GM18499 (cell line): ENCODE data around the gene ARHGEF16.

Source experiments
- ATAC-seq: cut with Tn5 transposase; IDR thresholded peaks from one replicate; pipeline ENCODE4 v1.9.1; 2021; ENCODE audit warnings: moderate number of reproducible peaks; ENCODE audit not compliant: insufficient read depth, unreplicated experiment

The ARHGEF16 gene

DNA sequence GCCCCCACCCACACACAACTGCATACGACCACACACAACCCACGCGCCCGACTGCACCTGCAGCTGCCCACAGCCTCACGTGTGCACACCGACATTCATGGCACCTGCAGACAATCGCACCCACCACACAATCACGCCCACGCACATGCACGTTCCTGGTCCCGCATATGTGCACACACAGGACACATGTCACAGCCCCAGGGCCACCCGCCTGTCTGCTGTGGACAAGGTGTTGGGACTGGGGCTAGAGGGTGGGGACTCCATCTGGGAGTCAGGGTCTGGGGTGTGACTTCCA lies 56.4 kb downstream of the ARHGEF16 start:
- no peak for ATAC-seq

GRCh38 chr1:3511306-3511705 lies 56.8 kb downstream of the ARHGEF16 start:
- no peak for ATAC-seq

DNA sequence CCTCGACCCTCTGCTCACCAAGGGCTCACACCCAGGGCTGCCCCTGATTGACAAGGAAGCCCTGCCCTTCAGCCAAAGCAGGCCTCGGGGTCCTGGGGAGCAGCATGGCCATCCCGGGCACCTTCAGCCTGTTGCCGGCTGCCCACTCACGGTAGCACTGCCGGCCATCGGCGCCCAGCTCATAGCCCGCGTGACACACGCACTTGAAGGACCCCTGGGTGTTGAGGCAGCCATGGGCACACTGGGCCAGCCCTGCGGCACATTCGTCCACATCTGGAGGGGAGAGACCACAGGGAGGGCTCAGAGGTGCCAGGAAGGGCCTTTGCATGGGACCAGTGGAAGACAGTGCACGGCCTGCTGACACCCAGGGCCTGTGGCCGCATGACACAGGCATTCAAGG lies 57.4 kb downstream of the ARHGEF16 start:
- ATAC-seq: no peak

GRCh38 chr1:3514404-3514803 lies 59.9 kb downstream of the ARHGEF16 start:
- no peak for ATAC-seq

GRCh38 chr1:3515272-3515671 lies 60.8 kb downstream of the ARHGEF16 start:
- ATAC-seq: no peak

- ATAC-seq: no peak
These were observed 61.5 kb downstream of the ARHGEF16 start for GRCh38 chr1:3515774-3516480.

DNA sequence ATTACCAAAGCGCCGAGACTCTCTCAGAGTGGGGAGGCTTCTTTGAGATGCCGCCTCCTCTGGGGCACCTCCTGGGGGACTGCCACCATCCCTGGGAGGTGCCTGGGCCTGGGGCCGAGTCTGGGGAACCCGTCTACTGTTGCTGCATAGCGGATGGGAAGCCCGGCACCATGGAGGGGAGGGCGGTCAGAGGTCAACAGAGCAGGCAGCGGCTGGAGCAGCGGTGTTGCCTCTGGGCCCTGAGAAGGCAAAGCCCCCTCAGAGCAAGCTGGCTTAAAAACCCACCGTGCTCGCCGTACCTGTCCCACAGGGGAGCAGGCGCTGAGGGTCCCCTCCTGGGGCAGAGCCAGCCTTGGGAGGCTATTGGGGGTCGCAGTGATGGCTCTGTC lies 62.0 kb downstream of the ARHGEF16 start:
- ATAC-seq: no peak

DNA sequence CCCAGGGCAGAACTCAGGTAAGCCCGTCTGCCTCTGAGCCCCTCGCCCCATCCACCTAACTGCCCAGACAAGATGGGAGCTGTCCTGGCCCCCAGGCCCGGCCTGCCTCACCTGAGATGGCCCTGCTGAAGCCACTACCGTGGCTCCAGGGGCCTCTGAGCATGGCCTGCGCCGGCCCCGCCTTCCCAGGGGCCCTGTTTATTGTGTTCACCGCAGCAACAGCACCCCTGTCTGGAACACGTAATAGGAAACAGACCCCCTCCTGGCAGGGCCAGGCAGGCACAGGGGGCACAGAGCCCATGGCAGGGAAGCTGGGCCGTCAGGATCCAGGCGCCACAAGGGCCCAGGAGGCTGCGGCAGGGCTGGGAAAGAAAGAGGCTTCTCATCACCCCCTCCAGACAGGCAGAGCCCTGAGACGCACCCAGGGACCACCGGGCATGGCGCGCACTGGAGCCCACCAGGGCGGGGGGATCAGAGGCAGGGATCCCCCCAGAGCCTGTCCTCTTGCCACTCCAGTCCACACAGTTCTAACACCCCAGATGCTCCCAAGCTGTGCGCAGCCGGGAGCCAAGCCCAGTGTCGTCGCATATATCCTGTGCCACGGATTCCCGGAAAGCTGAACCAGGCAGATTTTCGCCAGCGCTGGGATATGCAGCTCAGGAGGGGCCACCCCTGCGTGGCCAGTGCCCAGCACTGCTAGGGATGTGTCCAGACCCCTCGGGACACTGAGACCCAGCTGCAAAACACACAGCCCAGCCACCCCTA lies 62.6 kb downstream of the ARHGEF16 start:
- no peak for ATAC-seq

DNA sequence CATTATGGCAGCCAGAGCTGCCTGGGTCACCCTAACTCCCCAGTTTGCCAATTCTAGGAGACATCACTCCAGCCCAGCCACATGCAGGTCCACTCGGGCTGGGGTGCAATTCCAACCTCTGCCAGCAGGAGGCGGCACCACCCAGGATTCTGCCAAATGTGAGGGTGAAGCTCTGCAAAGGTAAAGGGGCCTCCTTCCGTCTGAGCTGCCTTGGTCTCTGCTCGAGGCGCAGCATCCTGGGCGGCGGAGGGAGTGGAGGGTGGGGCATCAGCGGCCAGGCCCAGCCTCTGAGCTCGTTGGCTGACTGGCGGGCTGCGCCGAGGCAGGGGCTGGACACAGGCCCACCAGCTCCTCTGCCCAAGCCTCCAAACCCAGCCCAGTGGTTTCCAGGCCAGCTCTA lies 63.8 kb downstream of the ARHGEF16 start:
- ATAC-seq: no peak

- ATAC-seq: no peak
These were observed 64.3 kb downstream of the ARHGEF16 start for GRCh38 chr1:3518756-3519155.

DNA sequence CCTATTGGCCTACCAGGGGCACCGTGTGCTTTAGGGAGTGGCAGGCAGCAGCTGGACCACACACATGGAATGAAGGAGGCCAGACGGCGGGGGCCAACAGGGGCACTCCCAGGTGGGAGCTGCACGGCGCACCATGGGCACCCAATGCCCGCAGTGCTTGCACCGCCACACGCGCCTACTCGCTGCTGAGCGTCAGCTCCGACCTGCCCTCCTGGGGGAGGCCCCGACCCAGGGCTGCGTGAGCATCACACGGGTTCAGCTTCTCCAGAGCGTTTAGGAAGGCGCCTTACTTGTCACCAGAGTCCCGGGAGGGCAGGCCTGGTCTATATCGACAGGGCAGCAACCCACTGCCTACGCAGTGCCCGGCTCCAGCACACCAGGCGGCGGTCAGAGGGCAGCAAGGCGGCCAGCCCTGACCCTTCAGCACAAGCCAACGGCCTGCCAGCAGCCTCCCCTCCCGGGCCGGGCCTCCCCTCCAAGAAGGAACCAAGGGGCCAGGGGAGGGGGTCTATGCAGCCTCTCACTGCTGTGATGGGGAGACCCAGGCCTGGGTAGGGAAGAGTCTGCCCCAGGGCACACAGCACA lies 64.9 kb downstream of the ARHGEF16 start:
- no peak for ATAC-seq

GRCh38 chr1:3520419-3521378 lies 66.2 kb downstream of the ARHGEF16 start:
- no peak for ATAC-seq

DNA sequence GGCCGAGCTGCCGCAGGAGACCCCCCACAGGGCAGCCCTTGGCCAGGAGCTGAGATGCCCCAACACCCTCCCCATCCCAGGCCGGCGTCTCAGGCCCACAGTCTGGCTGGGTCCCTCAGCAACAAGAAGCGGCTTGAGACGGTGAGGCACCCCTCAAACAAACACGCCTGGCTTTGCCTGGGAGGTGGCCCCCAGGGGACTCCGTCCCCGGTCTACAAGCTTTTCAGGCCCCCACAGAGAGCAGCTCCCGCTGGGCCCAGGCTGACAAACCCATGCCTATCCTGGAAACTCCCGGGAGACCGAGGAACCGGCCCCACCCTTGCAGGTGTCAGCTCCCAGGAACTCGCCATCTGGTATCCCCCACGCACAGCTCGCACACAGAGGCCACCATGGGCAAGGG lies 67.0 kb downstream of the ARHGEF16 start:
- no peak for ATAC-seq

- ATAC-seq: no peak
These were observed 67.6 kb downstream of the ARHGEF16 start for GRCh38 chr1:3522112-3522511.

DNA sequence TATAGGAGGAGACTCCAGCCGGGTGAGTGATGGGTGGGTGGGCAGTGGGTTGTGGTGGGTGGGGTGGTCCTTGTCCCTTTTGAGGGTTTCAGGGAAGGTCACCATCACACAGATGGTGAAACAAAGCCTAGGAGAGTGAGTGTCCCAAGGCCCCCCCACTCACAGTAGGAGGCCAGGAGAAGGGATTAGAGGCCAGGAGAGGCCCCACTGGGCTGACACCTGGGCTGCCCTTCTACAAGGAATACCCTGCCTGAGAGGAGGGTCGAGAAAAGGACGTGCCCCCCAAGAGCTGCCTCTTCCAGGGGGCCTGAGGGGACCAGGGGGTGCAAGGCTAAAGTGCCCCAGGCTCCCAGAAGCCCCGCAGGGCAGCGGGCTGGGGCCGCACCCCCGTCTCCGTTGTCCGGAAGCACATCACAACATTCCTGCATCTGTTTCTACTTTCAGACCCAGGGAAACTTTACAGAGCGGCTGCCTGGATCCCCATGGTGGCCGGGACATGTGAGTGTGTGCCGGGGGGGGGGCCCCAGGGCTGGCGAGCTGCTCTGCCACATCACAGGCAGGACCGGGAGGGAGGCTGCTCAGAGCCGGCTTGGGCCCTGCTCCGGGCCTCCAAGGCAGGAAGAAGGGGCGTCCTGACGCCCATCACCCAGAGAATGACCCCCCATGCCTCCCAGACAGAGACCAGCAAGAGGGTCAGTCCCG lies 68.2 kb downstream of the ARHGEF16 start:
- no peak for ATAC-seq

DNA sequence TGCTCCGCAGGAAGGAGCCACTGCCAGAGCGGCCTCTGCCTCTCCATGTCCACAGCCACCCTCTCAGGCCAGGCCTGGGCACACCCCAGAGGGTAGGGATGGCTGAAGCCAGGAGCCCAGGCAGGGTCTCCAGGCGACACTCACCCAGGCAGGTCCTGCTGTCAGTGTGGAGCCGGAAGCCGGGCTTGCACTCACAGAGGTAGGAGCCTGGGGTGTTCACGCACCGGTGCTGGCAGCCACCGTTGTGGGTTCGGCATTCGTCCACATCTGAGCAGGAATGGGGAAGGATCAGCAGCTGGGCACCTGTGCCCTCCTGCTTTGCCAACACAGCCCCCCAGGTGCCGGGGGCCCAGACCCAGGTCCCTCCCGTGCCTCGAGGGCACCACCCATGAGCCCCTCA lies 69.5 kb downstream of the ARHGEF16 start:
- no peak for ATAC-seq

DNA sequence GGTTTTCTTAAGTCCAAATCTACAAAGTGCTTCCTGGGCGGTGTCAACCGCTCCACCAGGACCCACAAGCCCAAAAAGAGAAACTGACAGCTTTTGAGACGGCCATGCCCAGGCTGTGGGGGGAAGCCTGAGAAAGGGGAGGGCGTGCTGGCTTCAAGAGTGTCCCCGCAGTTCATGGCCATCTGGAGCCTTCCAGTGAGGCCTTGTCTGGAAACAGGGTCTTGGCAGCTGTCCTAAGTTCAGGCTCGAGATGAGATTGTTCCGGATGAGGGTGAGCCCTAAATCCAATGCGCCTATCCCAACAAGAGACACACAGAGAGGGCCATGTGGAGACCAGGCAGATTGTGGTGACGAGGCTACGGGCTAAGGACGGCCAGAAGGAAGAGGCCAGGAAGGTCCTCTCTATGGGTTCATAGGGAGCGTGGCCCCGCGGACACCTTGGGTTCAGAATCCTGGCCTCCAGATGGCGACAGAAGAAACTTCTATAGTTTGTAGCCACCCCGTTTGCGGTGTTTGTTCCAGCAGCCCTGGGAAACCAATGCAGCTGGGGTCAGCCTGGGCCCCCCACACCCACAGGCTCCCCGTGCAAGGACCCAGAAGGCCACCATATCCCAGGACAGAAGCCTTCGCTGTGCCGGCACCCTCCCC lies 70.2 kb downstream of the ARHGEF16 start:
- ATAC-seq: no peak

DNA sequence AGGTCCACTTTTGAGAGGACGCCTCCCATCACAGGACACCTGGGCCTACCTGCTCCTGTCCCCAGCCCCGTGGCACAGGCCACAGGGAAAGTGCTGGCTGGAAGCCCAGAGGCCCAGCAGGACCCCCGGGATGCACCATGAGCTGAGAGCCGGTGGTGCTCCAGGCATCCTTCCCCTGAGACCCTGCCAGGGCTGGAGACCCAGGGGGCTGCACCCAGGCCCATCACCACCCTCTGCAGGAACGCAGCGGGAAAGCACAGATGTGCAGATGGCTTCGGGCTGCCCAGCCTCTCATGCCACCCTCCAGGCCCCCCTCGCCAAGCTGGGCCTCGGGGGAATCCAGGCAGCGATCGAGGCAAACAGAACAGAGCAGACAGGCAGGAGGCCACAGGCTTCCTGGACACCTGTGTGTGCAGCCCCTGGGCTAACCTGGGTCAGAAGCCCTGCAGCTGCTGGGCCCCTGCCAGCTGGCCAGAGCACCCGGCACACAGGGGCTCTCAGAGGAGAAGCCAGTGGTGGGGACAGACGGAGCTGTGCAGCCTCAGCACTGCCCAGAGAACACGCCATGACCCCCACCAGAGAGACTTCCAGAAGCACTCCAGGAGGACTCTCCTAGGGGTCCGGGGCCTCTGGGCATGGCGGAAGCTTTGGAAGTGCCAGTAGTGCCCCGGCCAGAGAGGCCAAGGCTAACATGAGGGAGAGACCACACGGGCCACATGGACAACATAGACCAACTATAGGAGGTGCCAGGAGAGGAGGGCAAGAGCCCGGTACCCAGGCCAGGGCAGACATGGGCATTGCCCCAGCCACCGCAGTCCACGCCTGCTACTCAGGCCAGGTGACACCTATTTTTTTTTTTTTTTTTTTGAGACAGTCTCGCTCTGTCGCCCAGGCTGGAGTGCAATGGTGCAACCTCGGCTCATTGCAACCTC lies 71.4 kb downstream of the ARHGEF16 start:
- no peak for ATAC-seq

DNA sequence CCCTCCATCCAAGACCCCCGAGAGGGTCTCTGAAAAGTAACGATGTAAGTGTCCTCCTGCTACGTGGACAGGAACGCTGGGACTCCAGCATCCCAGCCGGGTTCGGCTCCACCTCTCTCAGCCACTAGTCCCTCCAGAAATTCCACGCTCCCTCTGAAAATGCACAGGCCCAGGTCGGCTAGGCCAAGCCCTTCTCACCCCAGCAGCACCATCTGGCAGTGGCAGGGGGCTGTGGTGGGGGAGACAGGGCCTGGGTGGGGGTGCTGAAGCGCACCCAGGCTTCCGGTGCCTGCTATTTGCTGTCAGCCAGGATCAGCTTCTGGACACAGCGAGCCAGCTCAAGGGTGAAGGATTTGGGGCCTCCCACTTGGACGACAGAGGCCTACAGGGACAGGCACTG lies 73.3 kb downstream of the ARHGEF16 start:
- ATAC-seq: no peak
